Skin of body (tissue), 2 donors: ENCODE data around the gene ZNF423. TPM values are rescaled to one million over a fixed set of nuclear protein-coding genes. Genes with fewer than 3 reads are reported as not detected.
A peak's percentile ranks its signal among the peaks of the same experiment; 100 is the strongest.

Experiments
- DNase-seq: peaks from one replicate; lab custom pipeline; 2025; lab: John Stamatoyannopoulos, UW
- total RNA-seq: library from RNA; depleted of rRNA; stranded (reverse); fragments of >200 nt; gene quantifications from one replicate; pipeline ENCODE4 v1.2.3, GENCODE V29; 2014

ZNF423 gene
- total RNA-seq, 1 donor from 2014 or later: 8.0 TPM

DNA sequence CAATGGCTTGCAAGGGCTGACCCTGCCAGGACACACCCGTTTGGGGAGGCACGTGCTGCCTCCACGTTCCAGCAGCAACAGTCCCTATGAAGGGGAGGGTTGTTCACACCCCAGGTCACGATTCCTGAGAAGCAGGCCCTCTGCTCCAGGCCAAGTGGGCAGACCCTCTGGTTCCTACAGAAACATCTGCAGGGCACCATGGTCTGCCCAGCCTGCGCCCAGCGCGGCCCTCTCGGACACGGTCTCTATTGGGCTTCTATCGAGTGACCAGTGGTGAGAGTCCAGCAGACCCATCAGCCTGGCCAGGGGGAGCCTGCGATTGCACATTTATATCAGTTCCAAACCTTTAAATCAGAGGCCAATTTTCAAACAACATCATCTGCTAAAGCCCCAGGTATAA lies 128.3 kb downstream of the ZNF423 start:
- DNase-seq: no peak

DNA sequence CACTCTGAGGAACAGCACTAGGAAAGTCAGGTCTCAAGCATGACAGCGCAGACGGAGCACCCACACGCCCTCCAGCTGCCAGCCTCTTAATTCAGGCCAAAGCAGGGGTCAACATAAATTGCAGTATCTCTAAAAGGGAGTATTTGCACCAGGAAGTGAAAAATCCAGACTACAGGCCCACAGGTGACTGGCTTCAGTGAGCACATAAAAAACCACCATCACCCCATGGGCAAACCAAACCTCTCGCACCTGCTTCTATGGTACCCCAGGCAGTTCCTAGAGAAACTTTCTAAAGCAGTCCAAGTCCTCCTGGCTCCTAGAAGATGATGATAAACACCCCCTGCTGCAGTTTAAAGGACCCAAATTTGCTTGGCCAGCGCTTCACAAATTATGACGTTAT lies 129.8 kb downstream of the ZNF423 start:
- no peak for DNase-seq

DNA sequence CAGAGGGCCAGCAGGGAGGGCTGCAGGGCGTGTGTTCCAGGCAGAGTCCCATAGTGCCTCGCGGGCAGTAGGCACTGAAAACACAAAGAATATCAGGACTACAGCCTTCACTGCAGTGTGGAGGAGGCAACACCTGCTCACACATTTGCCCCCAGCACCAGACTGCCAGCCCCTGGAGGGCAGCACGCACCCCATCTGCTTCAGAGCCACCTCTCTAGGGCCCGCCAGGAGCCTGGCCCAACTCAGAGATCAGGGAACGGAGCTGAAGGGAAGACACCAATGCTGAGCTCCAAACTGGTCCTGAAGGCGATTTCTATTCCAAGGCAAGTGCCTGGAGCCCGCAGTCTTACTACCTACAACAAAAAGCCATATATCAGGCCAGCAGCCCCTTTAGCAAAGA lies 130.3 kb downstream of the ZNF423 start:
- no peak for DNase-seq

GRCh38 chr16:49724774-49725173 lies 131.1 kb downstream of the ZNF423 start:
- no peak for DNase-seq

GRCh38 chr16:49723310-49723709 lies 132.6 kb downstream of the ZNF423 start:
- DNase-seq: no peak

DNA sequence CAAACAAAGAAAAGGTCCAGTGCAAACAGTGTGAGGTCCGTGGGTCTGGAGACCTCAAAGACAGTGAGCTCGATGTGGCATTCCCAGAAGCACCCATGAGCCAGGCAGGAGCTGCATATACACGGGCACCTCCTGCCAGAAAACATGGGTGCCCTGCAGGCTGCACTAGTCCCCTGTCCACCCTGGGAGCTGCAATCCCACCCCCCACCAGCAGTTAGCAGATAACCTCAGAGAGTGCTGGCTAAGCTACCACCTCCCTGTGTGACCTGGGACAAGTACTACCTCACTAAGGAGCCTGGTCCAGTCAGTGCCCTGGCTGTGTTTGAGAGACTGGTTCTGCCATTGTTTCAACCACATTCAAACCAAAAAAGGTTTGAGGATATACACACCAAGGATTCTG lies 135.7 kb downstream of the ZNF423 start:
- no peak for DNase-seq

GRCh38 chr16:49717689-49718088 lies 138.2 kb downstream of the ZNF423 start:
- no peak for DNase-seq

GRCh38 chr16:49716339-49716934 lies 139.5 kb downstream of the ZNF423 start:
- no peak for DNase-seq

- DNase-seq: no peak
These were observed 142.1 kb downstream of the ZNF423 start for GRCh38 chr16:49713770-49714169.

DNA sequence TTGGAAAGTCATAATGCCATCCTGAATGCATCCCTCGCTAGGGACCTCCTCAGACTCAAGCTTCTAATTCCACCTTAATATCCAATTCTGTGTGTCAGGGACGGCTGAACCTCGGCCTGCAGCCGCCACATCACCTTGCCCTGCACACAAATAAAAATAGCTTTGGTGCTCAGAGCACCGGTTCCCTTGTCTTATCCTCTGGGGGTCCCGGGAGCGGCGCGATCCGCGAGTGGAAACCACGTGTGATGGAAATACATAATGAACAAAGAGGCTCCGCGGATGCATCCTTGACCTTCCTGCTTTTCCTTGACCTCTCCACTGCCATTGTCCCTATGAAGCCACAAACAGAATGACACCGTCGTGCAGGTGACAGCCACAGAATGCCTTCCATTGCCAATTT lies 143.4 kb downstream of the ZNF423 start:
- DNase-seq: no peak

DNA sequence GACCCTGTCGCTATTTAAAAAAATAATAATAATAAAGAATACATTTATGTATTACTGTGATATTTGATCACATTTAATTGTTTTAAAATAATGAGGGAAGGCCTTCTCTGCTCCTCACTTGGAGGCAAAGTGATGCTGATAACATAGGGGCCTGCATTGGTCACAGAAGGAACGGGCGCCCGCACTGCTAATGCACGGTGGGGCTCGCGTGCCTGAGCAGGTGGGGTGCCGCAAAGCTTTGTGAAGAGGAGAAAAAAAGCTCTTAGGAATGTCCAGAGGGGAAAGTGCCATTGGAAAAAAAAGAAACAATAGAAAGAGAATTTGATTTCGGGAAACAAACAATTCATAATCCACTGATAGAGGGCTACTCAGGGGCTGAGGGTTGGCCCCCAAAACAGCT lies 143.8 kb downstream of the ZNF423 start:
- no peak for DNase-seq

DNA sequence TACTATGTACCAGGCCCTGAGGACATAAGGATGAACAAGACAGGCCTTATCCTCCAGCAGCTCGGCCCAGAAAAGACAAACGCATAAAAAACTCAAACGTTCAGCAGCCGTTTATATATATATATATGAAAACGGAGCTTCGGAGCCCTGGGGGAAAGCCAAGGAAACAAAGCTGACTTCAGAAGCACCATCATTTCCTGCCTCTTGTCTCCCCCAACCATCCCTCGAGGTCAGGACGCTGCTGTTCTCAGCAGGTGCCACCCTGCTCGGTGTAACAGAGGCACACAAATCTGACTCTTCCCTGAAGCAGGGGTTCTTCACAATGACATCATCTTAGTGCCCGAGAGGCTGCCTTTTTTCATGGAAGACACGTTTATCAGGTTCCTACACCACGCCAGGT lies 146.9 kb downstream of the ZNF423 start:
- no peak for DNase-seq

GRCh38 chr16:49708491-49708890 lies 147.4 kb downstream of the ZNF423 start:
- no peak for DNase-seq

DNA sequence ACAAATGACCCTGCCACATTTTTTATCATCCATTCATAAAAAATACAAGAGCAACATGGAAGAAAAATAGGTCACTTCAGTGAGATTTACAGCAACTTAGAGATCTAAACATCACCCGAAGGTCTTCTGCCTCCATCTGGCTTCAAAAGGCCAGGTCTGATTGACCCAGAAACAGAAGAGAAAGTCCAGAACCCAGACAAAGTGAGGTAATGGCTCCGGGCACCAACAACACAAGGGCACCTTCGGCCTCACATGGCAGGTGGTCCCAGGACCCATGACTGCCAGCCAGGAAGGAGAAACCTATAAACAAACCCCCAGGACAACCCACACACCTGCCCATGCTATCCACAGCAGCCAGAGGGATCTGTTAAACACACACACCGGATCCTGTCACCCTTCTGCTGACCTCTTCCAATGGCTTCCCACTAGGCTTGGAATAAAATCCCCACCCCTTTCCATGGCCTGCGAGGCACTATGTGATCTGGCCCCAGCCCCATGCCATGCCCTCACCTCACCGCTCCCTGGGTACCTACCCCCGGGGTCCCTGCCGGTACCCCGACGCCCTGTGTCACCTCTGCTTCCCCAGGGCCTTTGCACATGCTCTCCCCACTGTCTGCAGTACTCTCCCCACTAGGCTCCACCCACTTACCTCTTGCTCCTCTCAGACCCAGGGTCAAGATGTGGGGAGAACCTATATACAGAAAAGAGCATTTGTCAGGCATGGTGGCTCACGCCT lies 149.1 kb downstream of the ZNF423 start:
- no peak for DNase-seq

DNA sequence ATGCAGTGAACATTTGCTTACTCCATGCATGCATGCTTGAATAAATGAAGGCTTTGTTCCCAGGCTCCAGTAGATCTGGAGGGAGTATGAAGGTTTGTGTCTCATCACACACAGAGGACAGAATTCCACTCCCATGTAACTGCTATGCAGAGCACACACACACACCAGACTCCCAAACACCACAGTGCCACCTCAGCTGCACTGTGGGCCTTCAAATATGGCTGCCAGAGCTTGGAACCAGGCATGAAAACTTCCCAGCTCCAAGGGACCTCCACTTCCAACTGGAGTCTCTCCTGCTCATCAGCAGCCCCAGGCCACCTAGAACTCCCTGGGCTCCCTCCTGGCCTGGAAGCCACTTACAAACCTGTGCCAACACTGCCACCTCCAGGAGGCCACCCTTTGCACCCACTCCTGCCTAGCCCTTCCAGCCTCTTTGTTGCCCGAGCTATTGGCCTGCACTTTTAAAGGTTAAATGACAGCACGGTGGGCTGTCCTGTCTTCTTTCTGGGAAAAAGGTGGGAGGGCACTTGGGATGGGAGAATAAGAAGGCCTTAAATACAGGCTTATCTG lies 151.2 kb downstream of the ZNF423 start:
- no peak for DNase-seq

DNA sequence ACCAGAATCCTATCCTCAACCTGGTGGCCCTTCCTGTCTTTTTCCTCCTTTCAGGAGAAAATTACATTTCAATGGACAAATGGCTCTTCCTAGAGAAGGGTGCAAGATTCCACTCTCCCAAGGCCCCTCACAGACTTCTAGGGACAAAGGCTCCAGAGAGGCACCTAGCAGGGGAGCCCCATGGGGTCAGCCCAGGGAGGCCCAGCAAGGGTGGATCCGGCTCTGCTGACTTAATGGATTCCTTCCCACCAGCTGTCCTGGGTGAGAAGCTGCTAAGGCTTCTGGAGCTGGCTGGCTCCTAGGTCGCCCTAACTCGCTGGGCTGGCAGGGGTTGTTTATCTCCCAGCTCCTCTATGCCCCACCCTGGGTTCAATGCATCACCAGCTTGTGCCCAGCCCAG lies 152.4 kb downstream of the ZNF423 start:
- DNase-seq: no peak

- DNase-seq: peak; percentile 90
These were observed 154.0 kb downstream of the ZNF423 start for GRCh38 chr16:49701789-49702494.

- no peak for DNase-seq
These were observed 154.7 kb downstream of the ZNF423 start for GRCh38 chr16:49701065-49701685.

GRCh38 chr16:49700251-49701064 lies 155.5 kb downstream of the ZNF423 start:
- peak; percentile 84 for DNase-seq

DNA sequence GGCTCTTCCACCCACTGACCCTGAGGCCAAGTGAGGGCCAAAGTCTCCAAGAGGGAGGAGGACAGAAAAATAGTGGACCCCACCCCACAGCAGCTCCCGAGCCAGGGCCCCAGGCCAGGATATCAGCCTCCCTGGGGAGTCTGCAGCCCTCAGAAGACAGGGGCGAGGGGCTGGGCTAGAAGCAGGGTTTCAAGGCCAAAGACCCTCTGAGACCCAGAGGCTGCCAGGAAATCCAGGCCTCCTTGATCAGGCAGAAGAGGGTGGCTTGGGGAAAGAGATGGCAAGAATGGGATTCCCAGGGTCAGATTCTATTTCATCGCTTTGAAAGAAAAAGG lies 156.1 kb downstream of the ZNF423 start:
- no peak for DNase-seq
